Bladder microvascular endothelial cell (primary cell): ENCODE measurements around the gene NEK3. TPM values are rescaled to one million over a fixed set of nuclear protein-coding genes. Genes with fewer than 3 reads are reported as not detected.

ENCODE experiments used
- total RNA-seq: library from RNA; depleted of rRNA; stranded (reverse); fragments of >200 nt; gene quantifications from 2 replicates; pipeline ENCODE4 v1.2.3, GENCODE V29; 2014

The NEK3 gene, protein sequence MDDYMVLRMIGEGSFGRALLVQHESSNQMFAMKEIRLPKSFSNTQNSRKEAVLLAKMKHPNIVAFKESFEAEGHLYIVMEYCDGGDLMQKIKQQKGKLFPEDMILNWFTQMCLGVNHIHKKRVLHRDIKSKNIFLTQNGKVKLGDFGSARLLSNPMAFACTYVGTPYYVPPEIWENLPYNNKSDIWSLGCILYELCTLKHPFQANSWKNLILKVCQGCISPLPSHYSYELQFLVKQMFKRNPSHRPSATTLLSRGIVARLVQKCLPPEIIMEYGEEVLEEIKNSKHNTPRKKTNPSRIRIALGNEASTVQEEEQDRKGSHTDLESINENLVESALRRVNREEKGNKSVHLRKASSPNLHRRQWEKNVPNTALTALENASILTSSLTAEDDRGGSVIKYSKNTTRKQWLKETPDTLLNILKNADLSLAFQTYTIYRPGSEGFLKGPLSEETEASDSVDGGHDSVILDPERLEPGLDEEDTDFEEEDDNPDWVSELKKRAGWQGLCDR
- 13.8 and 15.8 TPM in 2 replicates for total RNA-seq

GRCh38 chr13:52159159-52159982 lies at the start of gene NEK3:
Gene NEK3 (minus strand): TSS chr13:52159597. CDS start chr13:52156191, 3,406 bp downstream.

GRCh38 chr13:52128714-52129700 lies 30.4 kb downstream of the NEK3 start, which contains the start of gene NEK5:
Gene NEK5 (minus strand): TSS chr13:52129073. CDS start chr13:52127482, 1,591 bp downstream.

Other genes starting within 250 kb of the NEK3 start
- 7.0 and 13.2 TPM in 2 replicates for gene ATP7B, start 148.1 kb downstream of the NEK3 start, total RNA-seq
- 7.4 and 22.5 TPM in 2 replicates for gene ALG11, start 147.2 kb downstream of the NEK3 start, total RNA-seq
- gene UTP14C, start 134.9 kb downstream of the NEK3 start, total RNA-seq = 6.8 and 17.4 TPM in 2 replicates
- under 0.01 and 0.31 TPM in 2 replicates for gene NEK5, start 30.5 kb downstream of the NEK3 start, total RNA-seq
- 45.5 and 69.5 TPM in 2 replicates for gene THSD1, start 246.6 kb upstream of the NEK3 start, total RNA-seq